Breast epithelium (tissue), 4 donors: ENCODE results near the gene PHACTR4. TPM values are rescaled to one million over a fixed set of nuclear protein-coding genes. Genes with fewer than 3 reads are reported as not detected.

Experiments used
- DNase-seq, 2 donors: peaks; one replicate each; pipeline ENCODE4 v3.0.0-alpha.2; 2019; ENCODE audit warnings: low spot score in 2 of 2
- H3K27ac ChIP-seq, 2 donors: fragments of 200-600 bp; sonication (generic) in 1 of 2; one replicate each; pipeline ENCODE4 v1.5.1; 2016 to 2019; ENCODE audit warnings: mild to moderate bottlenecking in 1 of 2
- H3K27me3 ChIP-seq, 2 donors: fragments of 200-600 bp; sonication (generic) in 1 of 2; one replicate each; pipeline versions ENCODE4 v1.5.1 to v1.6.0; 2017 to 2019; ENCODE audit warnings: control low read depth in 1 of 2, mild to moderate bottlenecking in 1 of 2
- H3K36me3 ChIP-seq: fragments of 200-600 bp; one replicate; pipeline ENCODE4 v1.5.1; 2019
- H3K4me1 ChIP-seq, 2 donors: fragments of 200-600 bp; sonication (generic); one replicate each; pipeline ENCODE4 v1.5.1; 2016 to 2019; ENCODE audit warnings: control low read depth in 1 of 2
- H3K4me3 ChIP-seq, 3 donors: fragments of 200-600 bp; sonication (generic); 1 replicate in 2 of 3; 2 replicates in 1 of 3; pipeline ENCODE4 v1.5.1; 2016 to 2019; ENCODE audit warnings: mild to moderate bottlenecking in 3 of 3, moderate library complexity in 2 of 3
- H3K9me3 ChIP-seq, 2 donors: fragments of 200-600 bp; sonication (generic) in 1 of 2; one replicate each; pipeline ENCODE4 v1.5.1; 2016 to 2019; ENCODE audit warnings: control low read depth in 1 of 2
- CTCF ChIP-seq, 3 donors: fragments of 450-650 bp; IDR thresholded peaks; one replicate each; pipeline ENCODE4 v1.5.1; 2016 to 2017; ENCODE audit warnings: antibody characterized with exemption in 3 of 3, mild to moderate bottlenecking in 3 of 3, moderate library complexity in 3 of 3
- POLR2A ChIP-seq: fragments of 450-650 bp; IDR thresholded peaks from one replicate; pipeline ENCODE4 v1.6.1; 2016; ENCODE audit warnings: antibody characterized with exemption, mild to moderate bottlenecking, moderate library complexity
- POLR2AphosphoS5 ChIP-seq, 3 donors: sonication (generic); formaldehyde crosslinking; IDR thresholded peaks; one replicate each; pipeline ENCODE4 v1.6.1; 2017; ENCODE audit warnings: antibody characterized with exemption in 3 of 3
- intact Hi-C: fragments of 100-400 bp; cut with DNase I; formaldehyde crosslinking; loops from one replicate; pipeline ENCODE4 v1.15.1; 2023; ENCODE audit warnings: low total_unique reads
- total RNA-seq, 3 donors: library from RNA; depleted of rRNA; stranded (reverse); fragments of >200 nt; gene quantifications; one replicate each; pipeline ENCODE4 v1.1.0, GENCODE V29; 2016

The PHACTR4 gene
- total RNA-seq, 3 donors from 2014 or later: 17.1 to 29.6 (median 25.9) TPM

DNA sequence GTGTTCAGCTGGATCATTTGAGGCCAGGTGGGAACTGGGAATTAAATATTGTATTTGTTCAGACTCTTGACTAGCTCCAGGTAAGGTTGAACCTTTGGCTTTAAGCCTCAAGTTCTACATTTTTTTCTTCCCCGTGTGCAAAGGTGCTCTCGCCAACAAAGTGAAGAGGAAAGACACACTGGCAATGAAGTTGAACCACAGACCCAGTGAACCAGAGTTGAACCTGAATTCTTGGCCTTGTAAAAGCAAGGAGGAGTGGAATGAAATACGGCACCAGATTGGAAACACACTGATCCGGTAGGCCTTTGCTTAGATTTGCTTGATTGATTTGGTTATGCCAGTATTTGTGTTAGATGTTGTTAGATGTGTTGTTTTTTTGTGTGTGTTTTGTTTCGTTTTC lies 110.8 kb downstream of the PHACTR4 start:
- TF ChIP-seq POLR2A (no peak), POLR2AphosphoS5 (IDR thresholded peaks at IDR 0.05) (no peak), CTCF (IDR thresholded peaks at IDR 0.05) (no peak)
- H3K4me3 ChIP-seq: no peak overlapping the region
- no peaks in the 10 kb centered on the region for H3K36me3 ChIP-seq
- intact Hi-C loops: no loop called here
- no peak for DNase-seq
- H3K9me3 ChIP-seq: no peaks in the 10 kb centered on the region
- no peaks in the 10 kb centered on the region for H3K4me1 ChIP-seq
- H3K27me3 ChIP-seq: no peaks in the 10 kb centered on the region
- H3K27ac ChIP-seq: no peak overlapping the region

- Histone ChIP-seq H3K4me1 (no peaks in the 10 kb centered on the region), H3K36me3 (no peaks in the 10 kb centered on the region), H3K27ac (no peak overlapping the region), H3K4me3 (no peak overlapping the region), H3K9me3 (no peaks in the 10 kb centered on the region), H3K27me3 (no peaks in the 10 kb centered on the region)
- TF ChIP-seq CTCF (IDR thresholded peaks at IDR 0.05) (no peak), POLR2A (no peak), POLR2AphosphoS5 (IDR thresholded peaks at IDR 0.05) (no peak)
- intact Hi-C loops: no loop called here
- no peak for DNase-seq
Measured at GRCh38 chr1:28482138-28482537, 112.6 kb downstream of the PHACTR4 start.

GRCh38 chr1:28482702-28483101 lies 113.2 kb downstream of the PHACTR4 start:
- Histone ChIP-seq H3K27me3 (no peaks in the 10 kb centered on the region), H3K9me3 (no peaks in the 10 kb centered on the region), H3K27ac (no peak overlapping the region), H3K4me3 (no peak overlapping the region), H3K36me3 (no peaks in the 10 kb centered on the region), H3K4me1 (no peaks in the 10 kb centered on the region)
- TF ChIP-seq POLR2A: no peak
- TF ChIP-seq CTCF (IDR thresholded peaks at IDR 0.05): no peak
- no peak for DNase-seq
- intact Hi-C loops: no loop called here

DNA sequence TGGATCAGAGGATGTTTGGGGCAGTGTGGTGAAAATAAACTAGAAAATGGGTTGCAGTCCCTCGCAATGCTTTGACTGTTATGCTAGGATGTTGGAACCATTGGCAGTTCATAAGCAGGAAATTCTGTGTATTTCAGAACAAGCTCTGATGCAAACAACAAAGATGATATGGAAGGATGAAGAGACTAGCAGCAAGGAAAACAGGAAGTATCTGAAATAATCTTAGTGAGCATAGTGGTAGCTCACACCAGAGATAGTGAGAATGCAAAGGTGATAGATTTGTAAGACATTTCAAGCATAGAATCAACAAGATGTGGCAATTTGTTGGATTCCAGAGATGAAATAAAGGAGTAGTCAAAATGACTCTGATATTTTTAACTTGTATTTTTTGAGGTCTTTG lies 125.2 kb downstream of the PHACTR4 start:
- Histone ChIP-seq H3K9me3 (no peaks in the 10 kb centered on the region), H3K27ac (no peak overlapping the region), H3K4me3 (no peak overlapping the region), H3K27me3 (no peaks in the 10 kb centered on the region), H3K36me3 (peaks cover 10% of the 10 kb centered on the region), H3K4me1 (no peaks in the 10 kb centered on the region)
- TF ChIP-seq POLR2AphosphoS5 (IDR thresholded peaks at IDR 0.05) (no peak), CTCF (IDR thresholded peaks at IDR 0.05) (no peak), POLR2A (no peak)
- no peak for DNase-seq
- intact Hi-C loops: no loop called here

- Histone ChIP-seq H3K27ac (no peak overlapping the region), H3K27me3 (no peaks in the 10 kb centered on the region), H3K36me3 (no peaks in the 10 kb centered on the region), H3K4me1 (no peaks in the 10 kb centered on the region), H3K4me3 (no peak overlapping the region), H3K9me3 (no peaks in the 10 kb centered on the region)
- TF ChIP-seq POLR2A (no peak), POLR2AphosphoS5 (IDR thresholded peaks at IDR 0.05) (no peak), CTCF (IDR thresholded peaks at IDR 0.05) (no peak)
- no peak for DNase-seq
- intact Hi-C loops: no loop called here
Measured at GRCh38 chr1:28499553-28499952, 130.0 kb downstream of the PHACTR4 start.
